Uterus (tissue), 4 donors: Measurements from ENCODE around the gene RNU1-2. TPM values are rescaled to one million over a fixed set of nuclear protein-coding genes. Genes with fewer than 3 reads are reported as not detected.
"Not testable (repeated sequence)": the region's sequence is repeated elsewhere in the genome, so short reads cannot be mapped to it uniquely, and the experiment has no call there.

Experiments
- DNase-seq, 2 donors: peaks; one replicate each; pipeline ENCODE4 v3.0.0-alpha.2; 2019 to 2020
- H3K27ac ChIP-seq, 2 donors: fragments of 200-600 bp; sonication (generic); 1 replicate in 1 of 2; 2 replicates in 1 of 2; pipeline ENCODE4 v1.5.1; 2016 to 2018
- H3K27me3 ChIP-seq, 2 donors: fragments of 200-600 bp; sonication (generic); one replicate each; pipeline ENCODE4 v1.5.1; 2018 to 2019; ENCODE audit warnings: control low read depth in 1 of 2
- H3K36me3 ChIP-seq, 2 donors: fragments of 200-600 bp; sonication (generic); one replicate each; pipeline ENCODE4 v1.5.1; 2019; ENCODE audit warnings: control low read depth in 1 of 2
- H3K4me1 ChIP-seq, 2 donors: fragments of 200-600 bp; sonication (generic); one replicate each; pipeline ENCODE4 v1.5.1; 2018 to 2019; ENCODE audit warnings: control low read depth in 1 of 2
- H3K4me3 ChIP-seq, 2 donors: fragments of 200-600 bp; sonication (generic); 1 replicate in 1 of 2; 2 replicates in 1 of 2; pipeline ENCODE4 v1.5.1; 2018 to 2019; ENCODE audit warnings: mild to moderate bottlenecking in 1 of 2
- H3K9me3 ChIP-seq, 2 donors: fragments of 200-600 bp; sonication (generic); one replicate each; pipeline ENCODE4 v1.5.1; 2019; ENCODE audit warnings: control low read depth in 1 of 2
- POLR2A ChIP-seq, 2 donors: fragments of 450-650 bp; IDR thresholded peaks; one replicate each; pipeline ENCODE4 v1.6.1; 2016; ENCODE audit warnings: antibody characterized with exemption in 2 of 2, mild to moderate bottlenecking in 1 of 2, moderate library complexity in 1 of 2
- intact Hi-C: fragments of 100-400 bp; cut with DNase I; formaldehyde crosslinking; loops from one replicate; pipeline ENCODE4 v1.15.1; 2023; ENCODE audit warnings: low total_unique reads
- microRNA-seq: library from miRNA; unstranded; fragments of <30 nt; microRNA quantifications from one replicate; pipeline ENCODE4, GENCODE V29; 2016; ENCODE audit warnings: borderline microRNAs expressed, borderline replicate concordance
- small RNA-seq: library from RNA; depleted of rRNA; stranded (forward); fragments of <200 nt; gene quantifications from one replicate; pipeline ENCODE3, GENCODE V24; 2016
- total RNA-seq, 4 donors: library from RNA; depleted of rRNA in 3 of 4; stranded (reverse); fragments of >200 nt in 3 of 4; gene quantifications; one replicate each; pipeline versions ENCODE4 v1.1.0 to v1.2.4, GENCODE V29; 2014 to 2023
- TF ChIP-seq, protein P1 (sequence below), 4 experiments: fragments of 200-600 bp in 2 of 4; fragments of 450-650 bp in 2 of 4; sonication (generic) in 2 of 4; IDR thresholded peaks; one replicate each; pipeline ENCODE4 v1.5.1; 2016 to 2019; ENCODE audit warnings: antibody characterized with exemption in 4 of 4, mild to moderate bottlenecking in 2 of 4, moderate library complexity in 1 of 4
- donor health status: DM: yes; HTN: yes; CAD: no.

Gene RNU1-2
- total RNA-seq, 4 donors from 2014 or later = under 0.01 to 2,125 (median under 0.01) TPM

DNA sequence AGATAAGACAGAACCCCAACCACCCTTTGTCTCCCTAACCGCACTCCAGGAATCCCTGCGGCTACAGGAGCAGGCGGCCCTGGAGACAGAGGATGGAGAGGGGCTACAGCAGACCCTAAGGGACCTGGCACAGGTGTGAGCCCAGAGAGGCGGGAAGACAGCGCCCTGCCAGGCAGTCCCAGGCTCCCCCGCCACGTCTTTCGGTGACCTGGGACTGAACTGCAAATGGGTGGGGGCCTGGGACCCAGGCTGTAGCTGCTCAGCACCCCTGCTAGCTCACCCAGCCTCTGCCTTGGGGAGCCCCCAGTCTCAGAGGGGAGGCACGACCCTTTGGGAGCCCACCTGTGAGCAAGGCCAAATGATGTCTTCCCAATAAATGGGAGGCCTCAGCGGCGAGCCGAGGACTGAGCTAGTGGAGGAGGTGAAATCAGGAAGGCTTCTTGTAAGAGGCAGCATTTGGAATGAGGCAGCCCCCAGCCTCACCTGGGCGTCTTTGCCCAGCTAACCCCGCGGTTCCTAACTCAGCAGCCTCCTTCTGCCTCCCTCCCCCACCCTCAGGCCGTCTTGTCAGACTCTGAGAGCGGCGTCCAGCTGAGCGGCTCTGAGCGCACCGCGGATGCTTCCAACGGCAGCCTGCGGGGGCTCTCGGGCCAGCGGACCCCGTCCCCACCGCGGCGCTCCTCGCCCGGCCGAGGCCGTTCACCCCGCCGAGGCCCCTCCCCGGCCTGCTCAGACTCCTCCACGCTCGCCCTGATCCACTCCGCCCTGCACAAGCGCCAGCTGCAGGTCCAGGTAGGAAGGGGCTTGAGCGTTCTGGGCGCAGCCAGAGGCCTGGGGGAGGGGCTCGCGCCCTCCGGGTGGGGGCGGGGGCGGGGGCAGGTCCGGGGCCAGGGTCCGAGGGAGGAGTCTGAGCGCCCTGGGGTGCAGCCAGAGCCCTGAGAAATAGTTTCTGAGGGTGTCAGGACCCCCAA is 42.9 kb downstream of the RNU1-2 start:
- intact Hi-C loops = no loop called here
- TF ChIP-seq, protein P1, sequence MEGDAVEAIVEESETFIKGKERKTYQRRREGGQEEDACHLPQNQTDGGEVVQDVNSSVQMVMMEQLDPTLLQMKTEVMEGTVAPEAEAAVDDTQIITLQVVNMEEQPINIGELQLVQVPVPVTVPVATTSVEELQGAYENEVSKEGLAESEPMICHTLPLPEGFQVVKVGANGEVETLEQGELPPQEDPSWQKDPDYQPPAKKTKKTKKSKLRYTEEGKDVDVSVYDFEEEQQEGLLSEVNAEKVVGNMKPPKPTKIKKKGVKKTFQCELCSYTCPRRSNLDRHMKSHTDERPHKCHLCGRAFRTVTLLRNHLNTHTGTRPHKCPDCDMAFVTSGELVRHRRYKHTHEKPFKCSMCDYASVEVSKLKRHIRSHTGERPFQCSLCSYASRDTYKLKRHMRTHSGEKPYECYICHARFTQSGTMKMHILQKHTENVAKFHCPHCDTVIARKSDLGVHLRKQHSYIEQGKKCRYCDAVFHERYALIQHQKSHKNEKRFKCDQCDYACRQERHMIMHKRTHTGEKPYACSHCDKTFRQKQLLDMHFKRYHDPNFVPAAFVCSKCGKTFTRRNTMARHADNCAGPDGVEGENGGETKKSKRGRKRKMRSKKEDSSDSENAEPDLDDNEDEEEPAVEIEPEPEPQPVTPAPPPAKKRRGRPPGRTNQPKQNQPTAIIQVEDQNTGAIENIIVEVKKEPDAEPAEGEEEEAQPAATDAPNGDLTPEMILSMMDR (IDR thresholded peaks at IDR 0.05) = no peak
- TF ChIP-seq POLR2A (IDR thresholded peaks at IDR 0.05) = no peak
- Histone ChIP-seq H3K27me3 (no peaks in the 10 kb centered on the region), H3K4me3 (no peak overlapping the region), H3K4me1 (no peaks in the 10 kb centered on the region), H3K9me3 (no peaks in the 10 kb centered on the region), H3K36me3 (no peaks in the 10 kb centered on the region), H3K27ac (no peak overlapping the region)
- no peak for DNase-seq

DNA sequence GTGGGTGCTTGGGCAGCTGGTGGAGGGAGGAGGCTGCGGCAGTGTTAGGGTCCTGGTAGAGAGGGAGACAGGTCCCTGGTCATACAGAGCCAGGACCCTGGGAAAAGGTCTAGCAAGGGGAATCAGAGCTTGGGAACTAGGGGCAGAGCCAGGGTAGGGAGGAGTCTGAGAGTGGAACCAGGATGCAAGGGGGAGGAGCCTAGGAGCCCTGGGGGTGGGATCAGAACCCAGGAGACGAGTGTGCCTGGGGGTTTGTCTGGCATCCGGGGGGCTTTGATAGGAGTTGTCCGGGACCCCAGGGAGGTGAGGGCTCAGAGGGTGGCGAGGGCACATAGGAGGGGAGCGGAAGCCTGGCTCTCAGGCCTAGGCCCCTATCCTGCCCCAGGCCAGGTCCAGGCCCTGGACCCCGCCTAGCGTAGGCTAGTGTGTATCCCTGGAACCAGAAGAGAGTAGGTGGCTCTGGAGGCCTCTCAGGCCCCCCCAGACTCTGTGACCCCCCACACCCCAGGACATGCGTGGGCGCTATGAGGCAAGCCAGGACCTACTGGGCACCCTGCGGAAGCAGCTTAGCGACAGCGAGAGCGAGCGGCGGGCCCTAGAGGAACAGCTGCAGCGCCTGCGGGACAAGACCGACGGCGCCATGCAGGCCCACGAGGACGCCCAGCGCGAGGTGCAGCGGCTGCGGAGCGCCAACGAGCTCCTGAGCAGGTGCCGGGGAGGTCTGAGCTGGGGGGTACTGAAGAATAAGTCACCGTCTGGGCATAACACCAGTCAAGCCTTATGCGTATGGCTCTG is 43.8 kb downstream of the RNU1-2 start:
- H3K4me3 ChIP-seq, H3K9me3 ChIP-seq, H3K27ac ChIP-seq, DNase-seq, H3K27me3 ChIP-seq, intact Hi-C loops, H3K36me3 ChIP-seq, H3K4me1 ChIP-seq: not testable (repeated sequence)

DNA sequence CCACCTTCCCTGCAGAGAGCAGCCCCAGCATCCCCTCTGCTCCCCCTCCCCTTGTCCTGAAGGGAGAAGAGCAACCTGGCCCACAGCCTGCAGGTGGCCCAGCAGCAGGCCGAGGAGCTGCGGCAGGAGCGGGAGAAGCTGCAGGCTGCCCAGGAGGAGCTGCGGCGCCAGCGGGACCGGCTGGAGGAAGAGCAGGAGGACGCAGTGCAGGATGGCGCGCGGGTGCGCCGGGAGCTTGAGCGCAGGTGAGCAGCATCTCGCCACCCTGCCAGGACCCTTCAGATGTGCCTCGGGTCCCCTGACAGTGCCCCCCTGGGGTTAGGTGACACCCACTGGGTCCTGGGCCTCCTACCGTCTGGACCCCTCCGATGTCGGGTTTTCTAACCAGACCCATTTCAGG is 48.3 kb downstream of the RNU1-2 start:
- Histone ChIP-seq H3K27ac (no peak overlapping the region), H3K27me3 (no peaks in the 10 kb centered on the region), H3K36me3 (no peaks in the 10 kb centered on the region), H3K4me1 (no peaks in the 10 kb centered on the region), H3K9me3 (no peaks in the 10 kb centered on the region), H3K4me3 (no peak overlapping the region)
- TF ChIP-seq, protein P1 (IDR thresholded peaks at IDR 0.05) = no peak
- no peak for DNase-seq
- intact Hi-C loops = no loop called here

DNA sequence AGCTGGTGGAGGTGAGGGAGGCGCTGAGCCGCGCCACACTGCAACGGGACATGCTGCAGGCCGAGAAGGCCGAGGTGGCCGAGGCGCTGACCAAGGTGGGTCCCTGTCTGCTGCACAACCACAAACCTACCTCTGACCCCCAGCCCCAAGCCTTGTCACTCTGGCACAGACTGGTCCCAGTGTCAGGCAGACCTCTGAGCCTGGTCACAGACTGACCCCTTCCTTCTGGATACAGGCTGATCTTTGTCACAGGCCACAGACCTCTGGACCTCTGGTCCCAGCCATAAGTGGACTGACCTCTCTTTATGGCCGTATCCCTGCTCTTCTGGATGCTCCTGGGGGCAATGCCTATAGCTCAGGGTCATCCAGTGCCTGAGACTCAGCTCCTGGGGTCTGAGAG is 49.7 kb downstream of the RNU1-2 start:
- H3K9me3 ChIP-seq, DNase-seq, intact Hi-C loops, H3K4me1 ChIP-seq, H3K36me3 ChIP-seq, H3K27me3 ChIP-seq, H3K4me3 ChIP-seq, H3K27ac ChIP-seq: not testable (repeated sequence)

Small RNAs within 50 kb of the gene (microRNA-seq; reads per million reads assigned to microRNA genes)
- gene MIR3675 = not detected

Small RNAs within 50 kb of the gene (small RNA-seq; reads per million reads assigned to genes)
- gene MIR3675 = not detected
- gene RNU1-2 = not detected
- gene RNU1-5P = not detected

Other genes starting within 250 kb of the RNU1-2 start
- gene RNU1-3, start 229.0 kb upstream of the RNU1-2 start, total RNA-seq = 1,000 to 10,000 TPM in 1 of 4 donors, under 1 TPM in 3; under 0.01 to 2,125 (median under 0.01) TPM
- gene RNU1-4, start 155.5 kb upstream of the RNU1-2 start, total RNA-seq = 1,000 to 10,000 TPM in 1 of 4 donors, under 1 TPM in 3; under 0.01 to 2,125 (median under 0.01) TPM
- gene CROCC, start 26.0 kb downstream of the RNU1-2 start, total RNA-seq = 10 to 100 TPM; 10.2 to 73.5 (median 32.9) TPM
- gene MFAP2, start 84.6 kb downstream of the RNU1-2 start, total RNA-seq = 10 to 100 TPM; 22.3 to 70.3 (median 44.6) TPM
- 10 to 100 TPM in 3 of 4 donors, 1 to 10 TPM in 1; 8.5 to 31.4 (median 19.7) TPM for gene ATP13A2, start 115.9 kb downstream of the RNU1-2 start, total RNA-seq
- 100 to 1,000 TPM in 1 of 4 donors, 10 to 100 TPM in 3; 53.0 to 152 (median 74.7) TPM for gene SDHB, start 158.1 kb downstream of the RNU1-2 start, total RNA-seq
- 1 to 10 TPM in 1 of 4 donors, under 1 TPM in 3; 0.29 to 2.8 (median 0.67) TPM for gene PADI2, start 223.5 kb downstream of the RNU1-2 start, total RNA-seq